HepG2 (cell line): ENCODE measurements around the gene STAM. TPM values are rescaled to one million over a fixed set of nuclear protein-coding genes. Genes with fewer than 3 reads are reported as not detected.

ENCODE experiments used
- ATF1 ChIP-seq: IDR thresholded peaks from 2 replicates; pipeline ENCODE4 v1.6.1; 2016; ENCODE audit warnings: mild to moderate bottlenecking, control low read depth
- ATF5 ChIP-seq: sonication (generic); formaldehyde crosslinking; IDR thresholded peaks from 2 replicates; pipeline ENCODE4 v1.4.0; 2020; ENCODE audit warnings: mild to moderate bottlenecking, low read depth, missing genetic modification reagents
- E2F2 ChIP-seq: sonication (generic); formaldehyde crosslinking; IDR thresholded peaks from 2 replicates; pipeline ENCODE4 v1.4.0; 2020; ENCODE audit warnings: missing genetic modification reagents, borderline replicate concordance
- FOXO1 ChIP-seq: sonication (generic); formaldehyde crosslinking; IDR thresholded peaks from 2 replicates; pipeline ENCODE4 v1.4.0; 2020; ENCODE audit warnings: missing genetic modification reagents
- FUBP1 ChIP-seq: sonication (generic); formaldehyde crosslinking; IDR thresholded peaks from 2 replicates; pipeline ENCODE4 v1.5.1; 2020; ENCODE audit warnings: missing genetic modification reagents, mild to moderate bottlenecking, borderline replicate concordance
- HOXA5 ChIP-seq: sonication (generic); formaldehyde crosslinking; IDR thresholded peaks from 2 replicates; pipeline ENCODE4 v1.4.0; 2020; ENCODE audit warnings: missing genetic modification reagents
- MTA3 ChIP-seq: sonication (generic); formaldehyde crosslinking; IDR thresholded peaks from 2 replicates; pipeline ENCODE4 v1.4.0; 2020; ENCODE audit warnings: missing genetic modification reagents
- PATZ1 ChIP-seq: sonication (generic); formaldehyde crosslinking; IDR thresholded peaks from 2 replicates; pipeline ENCODE4 v1.4.0; 2020; ENCODE audit warnings: missing genetic modification reagents
- SKI ChIP-seq: fragments of 450-650 bp; IDR thresholded peaks from one replicate; pipeline ENCODE4 v1.6.1; 2018; ENCODE audit warnings: mild to moderate bottlenecking; ENCODE audit not compliant: partially characterized antibody
- TGIF2 ChIP-seq: IDR thresholded peaks from 2 replicates; pipeline ENCODE4 v1.6.1; 2016; ENCODE audit warnings: control low read depth, missing compliant biosample characterization
- THAP7 ChIP-seq: sonication (generic); formaldehyde crosslinking; IDR thresholded peaks from 2 replicates; pipeline ENCODE4 v1.8.1; 2023; ENCODE audit warnings: mild to moderate bottlenecking, missing genetic modification reagents
- ZBED4 ChIP-seq: sonication (generic); formaldehyde crosslinking; IDR thresholded peaks from 2 replicates; pipeline ENCODE4 v1.4.0; 2020; ENCODE audit warnings: missing genetic modification reagents, borderline replicate concordance
- ZBTB20 ChIP-seq: sonication (generic); formaldehyde crosslinking; IDR thresholded peaks from 2 replicates; pipeline ENCODE4 v1.8.1; 2023; ENCODE audit warnings: missing genetic modification reagents, low read depth, mild to moderate bottlenecking, borderline replicate concordance
- ZNF44 ChIP-seq: sonication (generic); formaldehyde crosslinking; IDR thresholded peaks from 2 replicates; pipeline ENCODE4 v1.5.1; 2020; ENCODE audit warnings: mild to moderate bottlenecking, missing genetic modification reagents
- ZNF503 ChIP-seq: sonication (generic); formaldehyde crosslinking; IDR thresholded peaks from 2 replicates; pipeline ENCODE4 v1.4.0; 2020; ENCODE audit warnings: missing genetic modification reagents
- polyA plus RNA-seq, 8 experiments: library from polyadenylated mRNA; depleted of rRNA in 3 of 8; stranded (reverse) in 7 of 8; unstranded in 1 of 8; fragments of >200 nt; fragmentation: Illumina TruSeq in 4 of 8; extraction: Trizol in 4 of 8; gene quantifications; 2 replicates each; pipeline versions ENCODE4 v1.2.1 to v1.2.3, GENCODE V29; 2011 to 2016; ENCODE audit warnings: low read depth in 4 of 8, missing spikeins in 1 of 8, mixed read lengths in 1 of 8; ENCODE audit not compliant: insufficient read depth in 1 of 8
- total RNA-seq, 5 experiments: library from RNA; depleted of rRNA; stranded (reverse); fragments of >200 nt; fragmentation: Illumina TruSeq; extraction: Trizol; gene quantifications; 2 replicates each; pipeline ENCODE4 v1.2.3, GENCODE V29; 2016; ENCODE audit warnings: low read depth in 1 of 5

Gene STAM
- total and polyA plus RNA-seq, 2 of the 13 experiments (the other 11 are each of a cell fraction or from before 2014, with no cell fraction given), result 19.5 to 25.1 TPM

GRCh38 chr10:17643755-17644484 lies at the start of gene STAM (continued):
- TF ChIP-seq ATF5 (CRISPR knock-in tag) (no peak), ZBED4 (CRISPR knock-in tag) (no peak), THAP7 (CRISPR knock-in tag) (no peak), ATF1 (CRISPR knock-in tag) (no peak), FOXO1 (CRISPR knock-in tag) (peak; percentile 33; the same call in 1 of the 2 replicates), PATZ1 (0 out of 2 replicates have a peak, but pooled peaks have one; percentile 7), E2F2 (CRISPR knock-in tag) (peak; percentile 31; the same call in 1 of the 2 replicates), ZNF503 (CRISPR knock-in tag) (no peak), SKI (no peak), TGIF2 (CRISPR knock-in tag) (peak; percentile 12; the same call in 1 of the 2 replicates), MTA3 (CRISPR knock-in tag) (no peak), FUBP1 (no peak), HOXA5 (CRISPR knock-in tag) (no peak), ZNF44 (CRISPR knock-in tag) (0 out of 2 replicates have a peak, but pooled peaks have one; percentile 18), ZBTB20 (CRISPR knock-in tag) (0 out of 2 replicates have a peak, but pooled peaks have one; percentile 31)
